HG03439 (cell line): ENCODE results near the gene CGNL1.

Experiments
- ATAC-seq: cut with Tn5 transposase; IDR thresholded peaks from one replicate; pipeline ENCODE4 v1.9.1; 2021; ENCODE audit warnings: mild to moderate bottlenecking, moderate library complexity; ENCODE audit not compliant: unreplicated experiment

The CGNL1 gene

GRCh38 chr15:57493351-57493750 is 117.0 kb downstream of the CGNL1 start:
- ATAC-seq, result no peak

GRCh38 chr15:57494581-57494980 is 118.3 kb downstream of the CGNL1 start:
- no peak for ATAC-seq

- ATAC-seq, result no peak
Observed at GRCh38 chr15:57495041-57495440, 118.7 kb downstream of the CGNL1 start.

- no peak for ATAC-seq
Observed at GRCh38 chr15:57495554-57496165, 119.4 kb downstream of the CGNL1 start.

- ATAC-seq, result no peak
Observed at GRCh38 chr15:57496594-57496945, 120.3 kb downstream of the CGNL1 start.

- ATAC-seq, result no peak
Observed at GRCh38 chr15:57496946-57497869, 120.9 kb downstream of the CGNL1 start.

GRCh38 chr15:57500256-57500655 is 124.0 kb downstream of the CGNL1 start:
- no peak for ATAC-seq

GRCh38 chr15:57500979-57501576 is 124.8 kb downstream of the CGNL1 start:
- no peak for ATAC-seq

GRCh38 chr15:57502116-57502515 is 125.8 kb downstream of the CGNL1 start:
- ATAC-seq, result no peak

GRCh38 chr15:57503051-57503702 is 126.9 kb downstream of the CGNL1 start:
- no peak for ATAC-seq

- ATAC-seq, result no peak
Observed at GRCh38 chr15:57503911-57504598, 127.8 kb downstream of the CGNL1 start.

GRCh38 chr15:57504599-57504940 is 128.3 kb downstream of the CGNL1 start:
- no peak for ATAC-seq

GRCh38 chr15:57505056-57505715 is 128.9 kb downstream of the CGNL1 start:
- no peak for ATAC-seq

GRCh38 chr15:57505949-57506391 is 129.7 kb downstream of the CGNL1 start:
- ATAC-seq, result no peak

GRCh38 chr15:57506422-57506821 is 130.1 kb downstream of the CGNL1 start:
- no peak for ATAC-seq

GRCh38 chr15:57507111-57507510 is 130.8 kb downstream of the CGNL1 start:
- ATAC-seq, result no peak

- no peak for ATAC-seq
Observed at GRCh38 chr15:57509126-57509525, 132.8 kb downstream of the CGNL1 start.

- ATAC-seq, result no peak
Observed at GRCh38 chr15:57509965-57510364, 133.7 kb downstream of the CGNL1 start.

- no peak for ATAC-seq
Observed at GRCh38 chr15:57510647-57511046, 134.3 kb downstream of the CGNL1 start.

- no peak for ATAC-seq
Observed at GRCh38 chr15:57516327-57517029, 140.2 kb downstream of the CGNL1 start.
